ENCODE data around the gene AFAP1. TPM values are rescaled to one million over a fixed set of nuclear protein-coding genes. Genes with fewer than 3 reads are reported as not detected.

The AFAP1 gene
- total and polyA plus RNA-seq, 2 of the 8 experiments (the other 6 are each of a cell fraction or from before 2014, with no cell fraction given), result 3.6 to 18.2 TPM

GRCh38 chr4:7767526-7767925 lies 172.1 kb downstream of the AFAP1 start:
- Histone ChIP-seq H2AFZ (ENCODE audit: low read length) (no peak overlapping the region), H3K9me3 (ENCODE audit: insufficient read depth in 2 of 2, low read depth in 1 of 2, low read length in 1 of 2) (no peaks in the 10 kb centered on the region), H3K56ac (replicated peaks; ENCODE audit: insufficient read length, low read depth, low read length) (no peak overlapping the region), H4K20me1 (replicated peaks in 1 of 2; ENCODE audit: control insufficient read depth in 1 of 2, insufficient read depth in 2 of 2, low read length in 2 of 2) (peaks cover 0 to 2% of the 10 kb centered on the region in 2 experiments), H3K79me1 (ENCODE audit: low read depth, low read length) (no peaks in the 10 kb centered on the region; the same call in none of the 2 replicates), H3K27me3 (replicated peaks in 1 of 4; ENCODE audit: control insufficient read depth in 3 of 4, extremely low read depth in 1 of 4, insufficient read depth in 3 of 4, low read length in 3 of 4) (no peaks in the 10 kb centered on the region), H2BK120ac (replicated peaks; ENCODE audit: low read depth, low read length) (no peak overlapping the region), H4K8ac (ENCODE audit: extremely low read depth, insufficient read depth, low read length) (no peak overlapping the region), H3K4me3 (ENCODE audit: extremely low read depth in 1 of 4, insufficient read depth in 2 of 4, low read depth in 3 of 4, low read length in 4 of 4) (no peak overlapping the region), H3K23me2 (ENCODE audit: low read depth, low read length) (no peaks in the 10 kb centered on the region), H2AK5ac (ENCODE audit: low read depth, low read length) (no peak overlapping the region), H4K5ac (ENCODE audit: insufficient read length, low read depth, low read length) (no peak overlapping the region), H3K18ac (ENCODE audit: extremely low read depth, low read length) (no peak overlapping the region), H3K4me2 (ENCODE audit: insufficient read depth in 1 of 2, low read depth in 2 of 2, low read length in 2 of 2) (no peak overlapping the region), H3K4ac (replicated peaks; ENCODE audit: insufficient read length, low read depth, low read length) (no peak overlapping the region), H3K79me2 (ENCODE audit: control insufficient read depth in 1 of 2, insufficient read depth in 2 of 2, low read length in 2 of 2) (no peaks in the 10 kb centered on the region), H2BK5ac (ENCODE audit: low read depth, low read length) (no peak overlapping the region), H3K27ac (ENCODE audit: low read depth, low read length) (no peak overlapping the region), H3K14ac (ENCODE audit: insufficient read length) (no peak overlapping the region), H4K91ac (replicated peaks; ENCODE audit: insufficient read length, low read length) (no peak overlapping the region), H2BK15ac (ENCODE audit: low read length) (no peak overlapping the region), H3K9ac (replicated peaks in 1 of 4; ENCODE audit: extremely low read depth in 1 of 4, low read depth in 3 of 4, low read length in 3 of 4) (no peak overlapping the region), H3K4me1 (replicated peaks in 1 of 4; ENCODE audit: control insufficient read depth in 3 of 4, insufficient read depth in 4 of 4, low read length in 3 of 4) (peaks cover 0 to 2% (median 1%) of the 10 kb centered on the region in 4 experiments; a peak in 3 of 7 replicates), H3K36me3 (ENCODE audit: control insufficient read depth in 2 of 4, insufficient read depth in 4 of 4, low read length in 3 of 4) (peaks cover 0 to 5% (median under 1%) of the 10 kb centered on the region in 4 experiments; a peak in 2 of 8 replicates), H3K23ac (ENCODE audit: insufficient read length) (no peak overlapping the region), H2BK20ac (ENCODE audit: low read length) (no peak overlapping the region), H2BK12ac (ENCODE audit: low read depth, low read length) (no peak overlapping the region)
- FAIRE-seq (no peak), DNase-seq (ENCODE audit: low read depth in 1 of 2, low spot score in 2 of 2) (no peak)
- CTCF ChIA-PET (ENCODE audit: partially characterized antibody), result interaction anchor here (0.9 to 3.7 kb wide), 9 partner anchors 8 to 432 kb away, joined by 3 to 14 read pairs (median 3); no protein-coding TSS in a partner anchor
- POLR2A ChIA-PET (ENCODE audit: partially characterized antibody), result no interaction called here
- no peak for TF ChIP-seq HDAC2 (IDR thresholded peaks at IDR 0.05; ENCODE audit: borderline replicate concordance in 1 of 2, low read depth in 2 of 2, low read length in 2 of 2)
- TF ChIP-seq NANOG (IDR thresholded peaks at IDR 0.05; ENCODE audit: insufficient read depth, low read depth, low read length, poor library complexity, severe bottlenecking), result no peak
- no peak for TF ChIP-seq JUND (IDR thresholded peaks at IDR 0.05; ENCODE audit: low read length)
- TF ChIP-seq CREB1 (IDR thresholded peaks at IDR 0.05), result no peak
- WGBS, 2 experiments (ENCODE audit: extremely low coverage in 1 of 2, insufficient coverage in 1 of 2, insufficient read length in 1 of 2, insufficient replicate concordance in 2 of 2, low coverage in 1 of 2, low lambda C conversion rate in 2 of 2, missing lambda C conversion rate in 1 of 2), result 72% methylated on average over 9 of the region's 9 CpGs; no CpG with 5 or more reads in 1 of the 2 experiments

Data from H1 (cell line).